GM18873 (cell line): ENCODE measurements around the gene CCER1.

Experiments
- ATAC-seq: cut with Tn5 transposase; IDR thresholded peaks from one replicate; pipeline ENCODE4 v1.9.1; 2021; ENCODE audit warnings: mild to moderate bottlenecking, moderate library complexity, moderate number of reproducible peaks; ENCODE audit not compliant: unreplicated experiment, low FRiP score

Gene CCER1

DNA sequence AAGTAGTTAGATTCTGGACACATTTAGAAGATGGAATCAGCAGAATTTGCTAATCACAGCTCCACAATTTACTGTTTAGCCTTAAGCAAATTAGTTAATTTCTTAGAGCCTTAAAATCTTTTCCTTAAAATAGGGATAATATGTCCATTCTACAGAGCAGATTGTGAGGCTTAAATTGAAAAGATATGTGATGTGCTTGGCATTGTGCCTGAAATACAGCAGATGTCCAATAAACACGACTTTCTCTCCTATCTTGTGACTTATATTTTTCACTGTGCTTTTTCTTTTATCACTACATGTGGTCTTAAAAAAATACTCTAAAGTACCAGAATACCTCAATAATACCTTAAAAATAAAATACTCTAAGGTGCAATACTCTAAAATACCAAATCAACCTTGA is 30.6 kb downstream of the CCER1 start:
- no peak for ATAC-seq

DNA sequence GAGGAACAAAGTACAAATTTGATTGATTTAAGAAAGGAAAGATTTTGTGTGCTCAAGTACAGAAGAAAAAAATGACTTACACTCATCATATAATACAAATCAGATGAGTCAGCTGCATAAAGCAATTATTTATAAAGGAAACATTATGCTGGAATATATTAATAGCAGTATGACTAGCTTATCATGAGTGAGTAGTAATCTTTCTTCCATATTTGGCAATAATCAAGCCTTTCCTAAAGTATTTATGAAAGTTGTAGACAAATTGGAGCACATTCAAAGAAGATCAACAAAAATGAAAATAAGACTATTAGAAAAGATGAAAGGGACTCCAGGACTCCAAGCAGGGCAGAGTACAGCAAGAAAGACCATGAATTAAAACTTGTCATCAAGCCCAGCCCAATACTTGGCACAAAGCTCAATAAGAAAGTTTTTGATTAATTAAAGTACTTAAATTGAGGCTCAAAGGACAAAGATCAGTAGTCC is 32.8 kb downstream of the CCER1 start:
- ATAC-seq = no peak

DNA sequence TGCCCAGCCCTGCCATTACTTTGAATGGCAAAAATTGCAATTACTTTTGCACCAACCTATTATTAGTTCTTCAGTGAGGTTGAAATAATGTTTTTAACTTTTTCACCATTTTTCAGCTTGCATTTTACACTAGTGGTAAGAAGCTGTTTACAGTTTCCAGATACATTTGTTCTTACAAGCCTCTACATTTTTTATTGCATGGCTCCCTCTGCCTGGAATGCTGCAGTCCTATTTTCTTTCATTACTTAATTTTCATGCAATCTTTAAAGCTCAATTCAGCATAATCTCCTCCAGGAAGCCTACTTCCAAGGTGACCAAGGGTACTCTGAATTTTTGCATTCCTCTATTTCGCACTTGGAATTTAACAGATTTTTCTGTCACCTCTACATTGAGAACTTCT is 33.4 kb downstream of the CCER1 start:
- ATAC-seq = no peak

DNA sequence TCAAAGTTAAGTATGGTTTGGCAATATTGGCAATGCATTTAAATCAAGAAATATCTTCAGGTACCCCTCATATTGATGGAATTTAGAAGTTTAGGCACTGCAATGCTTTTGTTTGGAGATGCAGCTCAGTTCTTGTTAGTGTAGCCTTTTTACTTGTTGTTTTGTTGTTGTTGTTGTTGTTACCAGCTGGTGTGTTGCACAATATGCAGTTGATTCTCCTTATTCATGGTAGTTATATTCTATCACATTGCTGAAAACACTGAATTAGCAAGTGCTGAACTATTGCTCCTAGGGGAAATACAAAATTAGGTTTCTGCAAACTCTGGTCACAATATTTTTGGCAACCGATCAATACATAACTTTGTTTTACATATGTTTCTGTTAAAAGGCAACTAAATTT is 34.8 kb downstream of the CCER1 start:
- no peak for ATAC-seq

DNA sequence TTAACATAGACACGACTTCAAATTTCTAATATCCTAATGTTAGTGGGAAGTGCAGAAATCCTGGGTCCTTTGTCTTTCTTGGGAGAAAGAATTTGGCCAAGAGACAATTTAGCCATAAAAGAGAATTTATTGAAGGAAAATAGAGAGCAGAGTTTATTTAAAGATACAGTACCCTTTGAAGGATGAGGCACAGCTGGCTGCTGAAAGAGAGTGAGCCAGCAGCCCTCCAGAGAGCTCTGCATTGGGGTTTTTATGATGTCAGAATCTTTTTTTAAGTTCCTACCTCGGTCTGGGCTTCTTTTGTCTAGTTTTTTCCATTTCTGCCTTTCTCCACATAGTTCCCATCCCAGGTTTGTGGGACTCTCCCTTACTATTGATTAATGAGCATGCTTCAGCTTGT is 37.5 kb downstream of the CCER1 start:
- no peak for ATAC-seq

DNA sequence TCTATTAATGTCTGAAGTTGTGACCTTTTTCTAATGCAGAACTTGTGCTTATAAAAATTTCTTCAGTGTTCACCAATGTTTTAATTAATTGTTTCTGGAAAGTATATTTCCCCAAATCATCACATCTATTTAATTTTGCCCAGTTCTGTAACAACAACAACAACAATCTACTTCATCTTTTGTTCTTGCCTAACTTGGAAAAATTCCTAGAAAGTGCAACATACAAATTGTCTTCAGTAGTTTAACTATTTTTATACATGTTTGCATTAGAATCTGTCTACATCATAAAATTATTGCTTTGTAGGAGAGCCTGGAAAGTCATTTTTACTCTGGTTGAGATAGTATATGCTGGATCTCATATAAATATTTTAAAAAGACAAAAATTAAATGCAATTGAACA is 38.5 kb downstream of the CCER1 start:
- ATAC-seq = no peak

DNA sequence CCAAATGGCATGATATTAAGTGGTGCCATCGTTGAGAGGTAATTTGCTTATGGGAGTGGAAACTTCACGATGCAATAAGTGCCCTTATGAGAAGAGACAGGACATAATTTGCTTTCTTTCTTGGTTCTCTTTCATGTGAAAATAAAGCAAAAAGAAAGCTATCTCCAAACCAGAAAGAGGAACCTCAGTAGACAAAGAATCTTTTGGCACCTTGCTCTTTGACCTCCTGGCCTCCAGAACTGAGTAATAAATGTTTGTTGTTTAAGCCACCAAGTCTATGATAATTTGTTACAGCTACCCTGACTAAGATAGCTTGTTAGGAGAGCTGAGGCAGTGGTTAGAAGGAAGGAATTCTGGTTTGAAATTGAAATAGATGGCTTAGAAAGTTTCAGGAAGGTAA is 39.6 kb downstream of the CCER1 start:
- no peak for ATAC-seq

DNA sequence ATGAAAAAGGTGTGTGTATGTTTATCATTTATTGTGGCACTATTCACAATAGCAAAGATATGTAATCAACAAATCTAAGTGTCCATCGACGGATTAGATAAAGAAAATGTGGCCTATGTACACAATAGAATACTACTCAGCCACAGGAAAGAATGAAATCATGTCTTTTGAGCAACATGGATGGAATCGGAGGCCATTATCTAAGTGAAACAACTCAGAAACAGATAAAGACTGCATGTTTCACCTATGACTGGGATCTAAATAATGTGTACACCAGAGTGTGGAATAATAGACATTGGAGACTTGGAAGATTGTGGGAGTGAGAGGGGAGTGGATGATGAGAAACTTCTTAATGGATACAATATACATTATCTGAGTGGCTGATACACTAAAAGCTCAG is 44.0 kb downstream of the CCER1 start:
- no peak for ATAC-seq

DNA sequence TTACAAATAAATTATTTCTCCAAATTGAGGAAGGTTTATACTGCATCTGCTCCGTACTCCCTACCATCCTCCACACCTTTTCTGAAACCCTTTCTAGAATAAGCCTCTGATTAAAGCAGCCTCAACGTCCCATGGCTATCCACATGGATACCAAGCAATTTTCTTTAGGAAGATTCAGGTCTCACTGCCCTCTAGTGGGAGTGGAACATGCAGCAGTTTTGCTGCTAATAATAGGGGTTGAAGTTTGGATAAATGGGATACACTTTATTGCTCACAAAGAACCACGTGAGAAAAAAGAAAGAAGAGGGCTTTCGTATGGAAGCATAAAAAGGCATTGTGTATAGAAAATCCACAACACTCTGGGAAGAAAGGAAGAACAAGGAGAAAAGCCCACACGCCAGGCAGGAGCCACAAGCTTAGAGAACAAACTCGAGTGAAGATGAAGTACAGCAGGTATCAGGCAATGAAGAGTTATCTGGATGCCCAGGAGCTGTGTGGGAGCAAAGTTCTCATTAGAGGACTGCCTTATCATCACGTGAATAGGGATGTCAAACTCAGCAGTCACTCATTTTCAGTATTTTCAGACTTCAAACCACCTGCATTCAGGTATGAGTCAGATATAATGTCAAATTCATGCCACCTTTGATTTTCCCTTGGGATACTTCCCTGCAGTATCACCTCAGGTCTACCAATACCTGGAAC is 45.8 kb downstream of the CCER1 start:
- ATAC-seq = no peak

DNA sequence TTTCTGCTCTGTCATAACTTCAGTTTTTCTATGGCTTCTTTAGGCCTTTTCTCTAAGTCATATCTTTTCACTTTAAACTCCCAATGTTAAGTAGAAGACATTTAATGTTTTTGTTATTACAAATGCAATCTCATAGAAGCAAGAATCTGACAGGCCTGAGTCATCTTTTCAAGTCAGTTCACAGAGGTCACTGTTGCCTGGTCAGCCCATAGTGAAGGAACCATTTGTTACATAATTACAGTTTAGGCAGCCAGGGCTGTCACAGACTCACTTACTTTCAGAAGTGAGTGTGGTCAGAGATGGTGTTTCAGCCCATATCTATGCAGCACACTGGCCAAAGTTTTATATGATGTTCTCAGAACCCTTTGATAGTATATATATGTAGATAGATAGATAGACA is 46.5 kb downstream of the CCER1 start:
- no peak for ATAC-seq

DNA sequence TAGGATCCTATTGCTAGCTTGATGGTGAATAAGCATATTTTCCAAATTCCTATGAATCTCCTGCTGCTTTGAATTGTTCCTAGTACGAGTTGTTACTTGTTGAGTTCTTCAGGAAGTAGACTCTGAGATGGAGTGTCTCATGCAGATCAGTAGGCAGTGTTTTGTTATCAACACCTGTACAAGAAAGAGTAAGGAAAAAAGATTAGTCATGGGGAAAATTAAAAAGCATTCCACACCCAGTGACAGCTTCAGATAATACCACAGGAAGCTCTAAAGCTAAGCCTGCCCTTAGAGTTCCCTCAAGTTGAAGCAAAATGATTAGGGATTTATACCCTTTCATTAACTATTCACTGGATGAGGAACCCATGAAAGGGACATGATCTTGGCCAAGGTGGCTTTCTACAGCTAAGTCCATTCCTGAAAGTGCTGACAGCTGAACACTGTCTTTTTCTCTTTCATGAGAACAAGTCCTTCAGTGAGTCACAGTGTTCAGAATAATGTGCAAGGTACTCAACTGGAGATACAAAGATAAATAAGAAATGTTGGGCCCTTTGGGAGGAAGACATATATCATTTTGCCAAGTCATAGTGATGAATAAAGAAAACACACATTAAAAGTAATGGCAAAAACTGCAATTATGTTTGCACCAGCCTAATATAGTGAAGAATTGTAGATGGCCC is 49.1 kb downstream of the CCER1 start:
- ATAC-seq = no peak

DNA sequence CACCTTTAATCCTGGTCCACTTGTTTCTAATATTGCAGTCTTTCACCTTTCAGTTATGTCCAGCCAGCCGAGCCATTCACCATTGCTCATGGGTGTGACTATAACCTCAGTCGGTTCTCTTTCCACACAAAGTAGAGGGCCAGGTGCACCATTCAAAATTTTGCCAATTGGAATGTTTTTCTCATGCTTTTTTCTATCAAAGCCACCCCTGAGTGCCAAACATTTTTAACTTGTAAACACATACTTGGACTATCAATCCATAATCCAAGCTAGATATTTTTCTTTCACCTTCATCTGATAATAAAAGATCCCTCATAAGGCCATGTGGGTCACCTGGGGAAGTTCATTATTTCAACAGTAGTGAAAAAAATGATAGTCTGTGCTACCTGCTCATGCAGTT is 52.4 kb downstream of the CCER1 start:
- no peak for ATAC-seq
